AG20443 (cell line): ENCODE data around the gene ACADM.
"Not testable (repeated sequence)": the region's sequence is repeated elsewhere in the genome, so short reads cannot be mapped to it uniquely, and the experiment has no call there.

Experiments
- DNase-seq: peaks from one replicate; pipeline ENCODE4 v3.0.0; 2012; ENCODE audit warnings: low spot score, mixed read lengths

The ACADM gene

DNA sequence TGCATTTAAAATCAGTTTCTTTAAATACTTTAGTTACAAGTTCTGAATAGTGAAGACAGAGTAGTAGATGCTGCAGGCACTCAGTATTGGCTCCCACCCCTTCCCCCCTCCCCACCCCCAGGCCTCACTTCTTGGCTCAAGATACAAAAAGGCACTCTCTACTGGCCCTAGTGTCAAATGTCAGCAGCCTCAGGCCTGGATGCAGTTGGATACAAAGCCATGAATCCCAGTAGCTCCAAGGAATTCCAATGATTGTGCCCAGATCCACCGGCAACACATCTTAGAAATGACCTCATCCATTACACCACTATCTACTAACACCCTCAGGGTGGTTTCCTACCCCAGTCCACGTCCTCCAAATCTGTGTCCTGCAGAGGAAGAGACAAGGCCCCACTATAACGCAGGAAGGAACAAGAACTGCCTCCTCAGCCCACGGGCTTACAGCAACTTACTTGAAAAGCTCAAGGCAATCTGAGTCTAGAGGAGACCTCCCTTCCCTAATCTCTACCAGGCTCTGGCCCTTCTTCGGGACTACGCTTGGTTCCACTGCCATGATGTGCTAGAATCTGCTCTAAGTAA, 17.6 kb downstream of the ACADM start:
- no peak for DNase-seq

- DNase-seq, result no peak
Measured at GRCh38 chr1:75745276-75745675, 20.8 kb downstream of the ACADM start.

DNA sequence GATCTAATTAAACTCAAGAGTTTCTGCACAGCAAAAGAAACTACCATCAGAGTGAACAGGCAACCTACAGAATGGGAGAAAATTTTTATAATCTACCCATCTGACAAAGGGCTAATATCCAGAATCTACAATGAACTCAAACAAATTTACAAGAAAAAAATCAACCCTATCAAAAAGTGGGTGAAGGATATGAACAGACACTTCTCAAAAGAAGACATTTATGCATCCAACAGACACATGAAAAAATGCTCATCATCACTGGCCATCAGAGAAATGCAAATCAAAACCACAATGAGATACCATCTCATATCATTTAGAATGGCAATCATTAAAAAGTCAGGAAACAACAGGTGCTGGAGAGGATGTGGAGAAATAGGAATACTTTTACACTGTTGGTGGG, 32.7 kb downstream of the ACADM start:
- DNase-seq, result not testable (repeated sequence)

DNA sequence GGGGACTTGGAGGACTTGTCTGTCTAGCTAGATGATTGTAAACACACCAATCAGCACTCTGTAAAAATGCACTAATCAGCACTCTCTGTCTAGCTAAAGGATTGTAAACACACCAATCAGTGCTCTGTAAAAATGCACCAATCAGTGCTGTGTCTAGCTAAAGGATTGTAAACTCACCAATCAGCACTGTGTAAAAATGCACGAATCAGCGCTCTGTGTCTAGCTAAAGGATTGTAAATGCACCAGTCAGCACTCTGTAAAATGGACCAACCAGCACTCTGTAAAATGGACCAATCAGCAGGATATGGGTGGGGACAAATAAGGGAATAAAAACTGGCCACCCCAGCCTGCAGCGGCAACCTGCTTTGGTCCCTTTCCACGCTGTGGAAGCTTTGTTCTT, 34.0 kb downstream of the ACADM start:
- not testable (repeated sequence) for DNase-seq

- DNase-seq, result no peak
Measured at GRCh38 chr1:75764057-75764655, 39.6 kb downstream of the ACADM start.

DNA sequence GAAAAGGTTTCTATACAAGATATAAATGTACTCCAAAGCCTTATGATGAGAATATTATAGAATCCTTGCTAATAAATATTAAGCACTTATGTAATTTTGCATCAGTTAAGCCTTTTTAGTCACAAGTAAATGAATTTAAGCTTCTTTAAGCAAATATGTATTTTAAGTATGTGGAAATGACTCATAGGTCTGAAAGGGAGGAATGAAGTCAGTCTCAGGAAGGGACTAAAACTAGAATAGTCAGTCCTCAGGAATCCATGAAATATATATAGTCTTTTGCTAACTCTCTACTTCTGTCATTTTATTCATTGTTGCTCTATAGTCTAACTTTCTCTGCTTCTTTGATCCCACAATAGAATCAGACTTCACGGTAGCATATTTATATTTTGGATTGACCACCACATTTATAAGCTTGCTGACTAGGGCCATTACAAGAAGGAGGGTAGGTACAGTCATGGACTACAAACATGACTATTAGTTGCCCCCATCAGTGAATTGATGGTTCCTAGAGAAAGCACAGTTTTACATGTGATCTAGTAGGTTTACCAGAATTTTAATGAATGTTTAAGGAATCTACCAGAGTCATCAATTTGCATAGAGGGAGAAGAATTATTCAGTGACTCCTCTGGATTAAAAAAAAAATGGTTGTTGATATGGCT, 41.3 kb downstream of the ACADM start:
- peak; percentile 63 for DNase-seq

GRCh38 chr1:75768016-75768415, 43.5 kb downstream of the ACADM start:
- DNase-seq, result no peak

DNA sequence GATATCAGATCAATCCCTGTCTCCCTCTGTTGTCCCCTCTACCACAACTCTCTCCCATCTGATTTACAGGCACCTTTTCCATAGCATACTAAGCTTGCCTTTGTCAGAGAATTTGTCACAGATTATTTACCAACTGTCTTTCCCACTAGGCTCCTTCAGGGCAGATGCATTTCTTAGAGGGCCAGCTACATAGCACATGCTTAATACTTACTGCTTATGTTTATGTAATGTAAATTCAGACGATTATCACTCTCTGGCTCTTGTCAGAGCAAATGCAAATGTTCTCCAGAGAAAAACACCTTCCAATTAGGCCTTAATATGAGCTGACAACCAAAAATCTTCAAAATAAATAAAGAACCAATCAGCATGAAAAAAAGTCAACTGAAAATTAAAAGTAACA, 46.3 kb downstream of the ACADM start:
- no peak for DNase-seq

- DNase-seq, result no peak
Measured at GRCh38 chr1:75771978-75772377, 47.5 kb downstream of the ACADM start.

DNA sequence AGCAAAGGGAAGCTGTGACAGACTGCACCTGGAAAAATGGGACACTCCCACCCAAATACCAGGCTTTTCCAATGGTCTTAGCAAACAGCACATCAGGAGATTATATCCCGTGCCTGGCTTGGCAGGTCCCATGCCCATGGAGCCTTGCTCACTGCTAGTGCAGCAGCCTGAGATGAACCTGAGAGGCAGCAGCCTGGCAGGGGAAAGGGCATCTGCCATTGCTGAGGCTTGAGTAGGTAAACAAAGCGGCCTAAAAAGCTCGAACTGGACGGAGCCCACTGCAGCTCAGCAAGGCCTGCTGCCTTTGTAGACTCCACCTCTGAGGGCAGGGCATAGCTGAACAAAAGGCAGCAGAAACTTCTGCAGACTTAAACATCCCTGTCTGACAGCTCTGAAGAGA, 53.3 kb downstream of the ACADM start:
- DNase-seq, result not testable (repeated sequence)

GRCh38 chr1:75778694-75779093, 54.2 kb downstream of the ACADM start:
- DNase-seq, result not testable (repeated sequence)

DNA sequence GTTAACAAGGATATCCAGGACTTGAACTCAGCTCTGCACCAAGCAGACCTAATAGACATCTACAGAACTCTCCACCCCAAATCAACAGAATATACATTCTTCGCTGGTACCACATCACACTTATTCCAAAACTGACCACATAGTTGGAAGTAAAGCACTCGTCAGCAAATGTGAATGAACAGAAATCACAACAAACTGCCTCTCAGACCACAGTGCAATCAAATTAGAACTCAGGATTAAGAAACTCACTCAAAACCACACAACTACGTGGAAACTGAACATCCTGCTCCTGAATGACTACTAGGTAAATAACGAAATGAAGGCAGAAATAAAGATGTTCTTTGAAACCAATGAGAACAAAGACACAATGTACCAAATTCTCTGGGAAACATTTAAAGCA, 55.7 kb downstream of the ACADM start:
- not testable (repeated sequence) for DNase-seq

DNA sequence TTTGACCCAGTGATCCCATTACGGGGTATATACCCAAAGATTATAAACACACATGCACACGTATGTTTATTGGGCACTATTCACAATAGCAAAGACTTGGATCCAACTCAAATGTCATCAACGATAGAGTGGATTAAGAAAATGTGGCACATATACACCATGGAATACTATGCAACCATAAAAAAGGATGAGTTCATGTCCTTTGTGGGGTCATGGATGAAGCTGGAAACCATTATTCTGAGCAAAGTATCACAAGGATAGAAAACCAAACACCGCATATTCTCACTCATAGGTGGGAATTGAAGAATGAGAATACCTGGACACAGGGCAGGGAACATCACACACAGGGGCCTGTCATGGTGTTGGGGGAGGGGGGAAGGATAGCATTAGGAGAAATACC, 59.4 kb downstream of the ACADM start:
- DNase-seq, result not testable (repeated sequence)

DNA sequence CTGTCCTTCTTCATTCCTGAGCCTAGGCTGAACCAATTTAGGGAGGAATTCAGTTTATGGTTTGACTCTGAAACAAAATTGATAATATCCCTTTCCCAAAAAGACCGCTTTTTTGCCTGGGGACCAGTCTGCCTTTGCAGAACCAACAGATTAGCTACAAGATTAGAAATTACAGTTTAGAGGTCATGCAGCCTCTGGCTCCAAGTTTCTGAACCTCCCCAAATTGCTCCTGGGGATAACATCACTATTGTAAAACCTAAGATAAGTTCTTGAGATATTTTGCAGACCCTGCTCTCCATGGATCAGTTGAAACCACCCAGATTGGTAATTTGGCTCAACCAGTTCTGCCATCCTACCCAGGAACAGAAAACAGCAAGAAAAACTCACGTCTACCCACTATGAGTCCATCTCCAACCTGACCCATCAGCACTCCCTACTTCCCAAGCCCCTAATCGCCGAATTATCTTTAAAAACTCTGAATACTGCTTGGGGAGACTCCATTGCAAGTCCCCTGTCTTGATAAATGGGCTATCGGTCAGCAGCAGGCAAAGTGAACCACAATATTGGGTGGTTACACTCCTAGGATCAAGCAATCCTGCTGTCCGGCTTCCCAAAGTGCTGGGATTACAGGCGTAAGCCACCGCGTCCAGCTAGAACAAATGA, 60.9 kb downstream of the ACADM start:
- DNase-seq, result no peak

GRCh38 chr1:75785983-75786853, 61.7 kb downstream of the ACADM start, which contains the start of gene RABGGTB:
Gene RABGGTB, plus strand, starts transcription at chr1:75786256. Its CDS starts 16 bp downstream, at chr1:75786272.
- DNase-seq, result peak; percentile 99

GRCh38 chr1:75786901-75787493, 62.5 kb downstream of the ACADM start:
- DNase-seq, result no peak

DNA sequence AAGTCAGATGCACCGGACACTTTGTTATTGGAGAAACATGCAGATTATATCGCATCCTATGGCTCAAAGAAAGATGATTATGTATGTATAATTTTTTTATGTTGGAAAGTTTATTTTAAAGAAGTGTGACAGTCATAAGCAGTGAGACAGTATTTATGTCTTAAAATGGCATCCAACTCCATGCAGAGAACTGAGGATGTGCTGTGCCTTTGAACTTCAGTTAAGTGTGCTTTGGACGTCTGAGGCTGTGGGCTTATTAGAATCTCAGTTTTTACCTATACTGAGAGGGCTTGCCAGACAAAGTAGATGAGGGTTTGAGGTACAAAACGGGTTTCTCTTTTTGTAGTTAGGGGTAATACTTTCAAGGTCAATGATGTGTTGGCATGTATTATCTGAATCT, 63.0 kb downstream of the ACADM start:
- no peak for DNase-seq

GRCh38 chr1:75789988-75790387, 65.5 kb downstream of the ACADM start:
- DNase-seq, result no peak

DNA sequence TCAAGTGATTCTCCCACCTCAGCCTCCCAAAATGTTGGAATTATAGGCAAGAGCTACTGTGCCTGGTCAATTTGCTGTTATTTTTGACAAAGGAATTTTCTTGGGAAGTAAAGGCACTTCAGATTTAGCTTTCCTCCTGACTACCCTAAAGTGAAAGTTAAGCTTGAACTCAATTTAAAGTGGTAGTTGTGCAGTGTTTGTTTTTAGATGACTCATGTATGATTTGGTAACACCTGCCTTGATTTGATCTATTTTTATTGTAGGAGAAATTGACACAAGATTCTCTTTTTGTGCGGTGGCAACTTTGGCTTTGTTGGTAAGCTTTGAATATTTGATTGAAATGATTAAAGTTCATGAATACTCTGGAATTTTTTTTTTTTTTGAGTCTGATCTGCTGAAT, 66.5 kb downstream of the ACADM start:
- no peak for DNase-seq

DNA sequence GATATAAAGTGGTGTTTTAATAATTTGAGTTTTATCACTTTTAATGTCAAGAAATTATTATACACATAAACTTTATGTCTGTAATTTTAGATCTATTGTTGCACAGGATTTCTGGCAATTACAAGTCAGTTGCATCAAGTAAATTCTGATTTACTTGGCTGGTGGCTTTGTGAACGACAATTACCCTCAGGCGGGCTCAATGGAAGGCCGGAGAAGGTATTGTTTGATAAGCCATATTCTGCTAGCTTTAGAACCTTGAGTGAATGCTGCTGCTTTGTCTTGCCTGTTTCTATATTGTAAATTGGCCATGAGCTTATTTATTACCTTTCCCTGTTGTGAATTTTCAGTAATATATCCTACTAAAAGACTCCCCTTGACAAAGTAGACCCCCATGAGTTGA, 67.6 kb downstream of the ACADM start:
- no peak for DNase-seq

DNA sequence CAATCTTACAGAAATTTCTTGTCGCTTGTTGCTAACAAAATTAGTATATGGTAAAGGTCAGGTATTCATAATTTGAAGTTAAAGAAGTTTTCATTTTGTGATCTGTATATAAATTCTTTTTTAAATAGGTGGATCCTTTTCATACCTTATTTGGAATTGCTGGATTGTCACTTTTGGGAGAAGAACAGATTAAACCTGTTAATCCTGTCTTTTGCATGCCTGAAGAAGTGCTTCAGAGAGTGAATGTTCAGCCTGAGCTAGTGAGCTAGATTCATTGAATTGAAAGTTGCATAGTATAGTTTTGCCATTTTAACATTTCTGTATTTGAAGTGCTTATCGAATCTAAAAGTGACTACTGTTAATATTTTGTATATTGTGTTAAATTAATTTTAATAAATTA, 69.9 kb downstream of the ACADM start:
- no peak for DNase-seq
